K562 (cell line): ENCODE data around the gene RPS6KL1. TPM values are rescaled to one million over a fixed set of nuclear protein-coding genes. Genes with fewer than 3 reads are reported as not detected.
A peak's percentile ranks its signal among the peaks of the same experiment; 100 is the strongest.

ENCODE experiments used
- ATAC-seq: fragments of 200-7000 bp; cut with Tn5 transposase; 3 replicates; pipeline ENCODE4 v1.9.1; 2020; ENCODE audit warnings: moderate library complexity
- BruUV-seq: library from RNA; stranded (reverse); fragments of 400-500 nt; replicated peaks from 2 replicates; lab custom pipeline; 2021; lab: Mats Ljungman, UMichigan
- CTCF ChIA-PET: fragments of 300-600 bp; formaldehyde crosslinking; extraction: SDS; loops from one replicate; lab custom pipeline; 2021; ENCODE audit warnings: low intra/inter-chr PET ratio; lab: Yijun Ruan, JAX
- POLR2A ChIA-PET: fragments of 300-600, 350-650 bp; sonication (Branson Sonifier 250); formaldehyde crosslinking; extraction: SDS; loops from one replicate; lab custom pipeline; 2021; ENCODE audit warnings: antibody characterized with exemption, inconsistent platforms; lab: Yijun Ruan, JAX
- DNase-seq, 4 experiments: peaks; one replicate each; pipeline versions ENCODE4 v3.0.0 to v3.0.0-alpha.2; 2011 to 2018; ENCODE audit warnings: low spot score in 3 of 4, mixed read lengths in 3 of 4; ENCODE audit errors: extremely low read depth in 1 of 4
- FAIRE-seq: peaks from 2 replicates; lab custom pipeline; 2011; peaks lifted over from hg19 to GRCh38; lab: Jason Lieb, UNC
- H2AFZ ChIP-seq: 2 replicates; pipeline ENCODE4 v1.6.0; 2011; ENCODE audit warnings: low read depth, low read length, control low read depth, inconsistent platforms
- H3K27ac ChIP-seq: fragments of 200-600 bp; 3 replicates; pipeline ENCODE4 v1.8.0; 2011; ENCODE audit warnings: low read depth, mild to moderate bottlenecking, control low read depth, inconsistent platforms, low read length, moderate library complexity, mixed read lengths; ENCODE audit errors: extremely low read depth
- H3K27me3 ChIP-seq, 2 experiments: fragments of 300-600 bp in 1 of 2; 2 replicates in 1 of 2; 3 replicates in 1 of 2; pipeline versions ENCODE4 v1.6.0 to v1.8.0; 2011; ENCODE audit warnings: inconsistent platforms in 2 of 2, low read length in 2 of 2, mild to moderate bottlenecking in 1 of 2, mixed read lengths in 1 of 2, moderate library complexity in 1 of 2; ENCODE audit not compliant: control insufficient read depth in 2 of 2, insufficient read depth in 2 of 2
- H3K36me3 ChIP-seq: fragments of 300-600 bp; 3 replicates; pipeline ENCODE4 v1.8.0; 2011; ENCODE audit warnings: mild to moderate bottlenecking, low read length, inconsistent platforms; ENCODE audit not compliant: control insufficient read depth, insufficient read depth
- H3K4me1 ChIP-seq, 2 experiments: fragments of 200-600 bp in 1 of 2; replicated peaks in 1 of 2; 2 replicates in 1 of 2; 3 replicates in 1 of 2; pipeline versions ENCODE4 v1.5.1 to v1.8.0; 2011; ENCODE audit warnings: inconsistent platforms in 2 of 2, low read length in 2 of 2, mild to moderate bottlenecking in 1 of 2, mixed read lengths in 1 of 2, moderate library complexity in 1 of 2; ENCODE audit not compliant: control insufficient read depth in 2 of 2, insufficient read depth in 2 of 2
- H3K4me2 ChIP-seq: 2 replicates; pipeline ENCODE4 v1.6.1; 2011; ENCODE audit warnings: low read length, control low read depth, inconsistent platforms, mixed read lengths; ENCODE audit not compliant: insufficient read depth
- H3K4me3 ChIP-seq: fragments of 200-600 bp; sonication (generic), shearing (Covaris generic); 2 replicates; pipeline ENCODE4 v1.5.1; 2016; ENCODE audit warnings: control low read depth, inconsistent platforms
- H3K79me2 ChIP-seq: fragments of 200-600 bp; 3 replicates; pipeline ENCODE4 v1.8.0; 2011; ENCODE audit warnings: low read length, inconsistent platforms; ENCODE audit not compliant: control insufficient read depth, insufficient read depth
- H3K9ac ChIP-seq, 2 experiments: 2 replicates each; pipeline versions ENCODE4 v1.6.0 to v1.6.1; 2011; ENCODE audit warnings: low read depth in 2 of 2, low read length in 2 of 2, control low read depth in 1 of 2, inconsistent platforms in 1 of 2, mild to moderate bottlenecking in 1 of 2, mixed read lengths in 1 of 2; ENCODE audit not compliant: insufficient read depth in 1 of 2
- H3K9me1 ChIP-seq: one replicate; pipeline ENCODE4 v1.6.0; 2011; ENCODE audit warnings: inconsistent platforms, mild to moderate bottlenecking, low read length, moderate library complexity; ENCODE audit not compliant: control insufficient read depth, insufficient read depth
- H3K9me3 ChIP-seq: replicated peaks from 2 replicates; pipeline ENCODE4 v1.5.1; 2011; ENCODE audit warnings: low read depth, low read length, inconsistent platforms; ENCODE audit not compliant: control insufficient read depth, insufficient read depth
- H4K20me1 ChIP-seq: replicated peaks from 2 replicates; pipeline ENCODE4 v1.6.1; 2011; ENCODE audit warnings: low read length, inconsistent platforms, mixed read lengths; ENCODE audit not compliant: control insufficient read depth, insufficient read depth
- NCOR1 ChIP-seq: fragments of 450-650 bp; IDR thresholded peaks from 2 replicates; pipeline ENCODE4 v1.6.1; 2016; ENCODE audit warnings: mild to moderate bottlenecking, moderate library complexity
- PRMT5 ChIP-seq: sonication (generic); formaldehyde crosslinking; IDR thresholded peaks from 2 replicates; pipeline ENCODE4 v1.5.0; 2020; ENCODE audit warnings: missing genetic modification reagents
- RBM14 ChIP-seq: fragments of 200-400 bp; formaldehyde crosslinking; IDR thresholded peaks from 2 replicates; pipeline ENCODE4 v1.6.1; 2018; ENCODE audit warnings: low read depth, mild to moderate bottlenecking, low read length, moderate library complexity, borderline replicate concordance; ENCODE audit not compliant: insufficient read depth
- RUNX1 ChIP-seq: sonication (generic); IDR thresholded peaks from 2 replicates; pipeline ENCODE4 v1.6.1; 2016; ENCODE audit warnings: antibody characterized with exemption, low read depth
- TCF7 ChIP-seq: sonication (generic); IDR thresholded peaks from 2 replicates; pipeline ENCODE4 v1.6.1; 2016; ENCODE audit warnings: antibody characterized with exemption, borderline replicate concordance
- TEAD1 ChIP-seq, 2 experiments: fragments of 450-650 bp in 1 of 2; sonication (generic) in 1 of 2; formaldehyde crosslinking; IDR thresholded peaks; 2 replicates each; pipeline versions ENCODE4 v1.4.0 to v1.8.0; 2020 to 2022; ENCODE audit warnings: mild to moderate bottlenecking in 2 of 2, missing genetic modification reagents in 1 of 2
- ZBTB17 ChIP-seq: fragments of 450-650 bp; formaldehyde crosslinking; IDR thresholded peaks from 2 replicates; pipeline ENCODE4 v1.4.0; 2020; ENCODE audit warnings: mild to moderate bottlenecking
- ZKSCAN1 ChIP-seq: fragments of 150-350 bp; IDR thresholded peaks from 2 replicates; pipeline ENCODE4 v1.6.1; 2016; ENCODE audit warnings: low read depth, low read length
- WGBS: fragments of 100-300 bp; shearing (Covaris generic); methylation state at CpG from one replicate; pipeline ENCODE4 v1.1.6; 2016; ENCODE audit warnings: low coverage, mixed read lengths; ENCODE audit not compliant: insufficient coverage; ENCODE audit errors: missing lambda C conversion rate; 5-methylcytosine and 5-hydroxymethylcytosine counted together
- in situ Hi-C: fragments of 300-500 bp; cut with MboI; formaldehyde crosslinking; loops from 4 replicates; pipeline ENCODE4 v1.15.0; 2018; ENCODE audit warnings: inconsistent platforms, mixed read lengths
- intact Hi-C: fragments of 100-400 bp; cut with micrococcal nuclease; formaldehyde crosslinking; loops from 2 replicates; pipeline ENCODE4 v1.14.2; 2022
- polyA plus RNA-seq, 8 experiments: library from polyadenylated mRNA; depleted of rRNA in 4 of 8; stranded (reverse) in 5 of 8; unstranded in 3 of 8; fragments of >200 nt; fragmentation: Nextera tagmentation in 2 of 8; fragmentation: Illumina TruSeq in 1 of 8; extraction: Ambion mirVana in 2 of 8; extraction: Trizol in 1 of 8; gene quantifications; 2 replicates each; pipeline versions ENCODE4 v1.2.1 to v1.2.3, GENCODE V29; 2011 to 2014; ENCODE audit warnings: inconsistent platforms in 1 of 8, missing spikeins in 1 of 8
- total RNA-seq, 7 experiments: library from RNA; depleted of rRNA in 6 of 7; stranded (reverse); fragments of >200 nt in 6 of 7; fragmentation: Illumina TruSeq in 2 of 7; extraction: Trizol in 2 of 7; gene quantifications; 2 replicates each; pipeline versions ENCODE4 v1.2.1 to v1.2.3, GENCODE V29; 2011 to 2021; ENCODE audit warnings: low replicate concordance in 1 of 7
- TF ChIP-seq, protein P1 (sequence below): fragments of 450-650 bp; IDR thresholded peaks from 2 replicates; pipeline ENCODE4 v1.6.1; 2017; ENCODE audit warnings: antibody characterized with exemption, mild to moderate bottlenecking

RPS6KL1 gene
- total and polyA plus RNA-seq, 9 of the 15 experiments (the other 6 are each of a cell fraction or from before 2014, with no cell fraction given) = 0.91 to 15.5 (median 8.1) TPM

DNA sequence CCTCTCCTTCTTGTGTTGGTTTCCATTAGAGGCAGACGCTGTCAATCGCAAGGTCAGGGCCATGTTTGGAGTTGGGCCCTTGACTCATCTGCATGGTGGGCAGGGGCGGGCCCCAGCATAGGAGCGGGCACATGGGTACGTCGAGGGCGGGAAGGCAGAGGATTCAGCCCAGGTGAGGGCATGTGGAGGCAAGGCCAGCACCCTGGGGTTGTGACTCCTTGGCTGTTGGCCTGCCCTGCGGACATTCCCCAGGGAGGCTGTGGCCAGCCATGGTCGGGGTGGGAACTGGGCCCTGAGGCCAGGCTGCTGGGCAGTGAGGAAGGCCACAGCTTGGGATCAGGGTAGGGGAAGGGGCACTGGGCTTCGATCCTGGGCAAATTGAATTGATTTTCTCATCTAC is 10.3 kb downstream of the RPS6KL1 start:
- intact Hi-C loops (loop anchor here (10.0 kb wide), 1 partner anchor 392 kb away; no protein-coding TSS in a partner anchor), in situ Hi-C loops (loop anchor here (10.0 kb wide), 1 partner anchor 162 kb away; no protein-coding TSS in a partner anchor)
- Histone ChIP-seq H3K79me2 (no peaks in the 10 kb centered on the region), H4K20me1 (no peaks in the 10 kb centered on the region), H3K27ac (no peak overlapping the region), H3K4me2 (no peak overlapping the region), H3K4me3 (no peak overlapping the region), H3K27me3 (no peaks in the 10 kb centered on the region), H3K4me1 (peaks cover 6 to 28% of the 10 kb centered on the region in 2 experiments; a peak in 2 of 5 replicates), H3K9me1 (no peaks in the 10 kb centered on the region), H3K36me3 (no peaks in the 10 kb centered on the region), H3K9me3 (no peaks in the 10 kb centered on the region), H2AFZ (no peak overlapping the region), H3K9ac (0 out of 4 replicates have a peak overlapping the region, but pooled peaks of 1 of the 2 experiments have one; percentile 26)
- 82% methylated on average over 7 of the region's 10 CpGs for WGBS
- TF ChIP-seq TCF7 (no peak), RUNX1 (no peak), TEAD1 (CRISPR knock-in tag; IDR thresholded peaks at IDR 0.05) (no peak), NCOR1 (no peak), ZKSCAN1 (no peak), RBM14 (no peak), ZBTB17 (CRISPR knock-in tag) (no peak), PRMT5 (no peak)
- TF ChIP-seq, protein P1, sequence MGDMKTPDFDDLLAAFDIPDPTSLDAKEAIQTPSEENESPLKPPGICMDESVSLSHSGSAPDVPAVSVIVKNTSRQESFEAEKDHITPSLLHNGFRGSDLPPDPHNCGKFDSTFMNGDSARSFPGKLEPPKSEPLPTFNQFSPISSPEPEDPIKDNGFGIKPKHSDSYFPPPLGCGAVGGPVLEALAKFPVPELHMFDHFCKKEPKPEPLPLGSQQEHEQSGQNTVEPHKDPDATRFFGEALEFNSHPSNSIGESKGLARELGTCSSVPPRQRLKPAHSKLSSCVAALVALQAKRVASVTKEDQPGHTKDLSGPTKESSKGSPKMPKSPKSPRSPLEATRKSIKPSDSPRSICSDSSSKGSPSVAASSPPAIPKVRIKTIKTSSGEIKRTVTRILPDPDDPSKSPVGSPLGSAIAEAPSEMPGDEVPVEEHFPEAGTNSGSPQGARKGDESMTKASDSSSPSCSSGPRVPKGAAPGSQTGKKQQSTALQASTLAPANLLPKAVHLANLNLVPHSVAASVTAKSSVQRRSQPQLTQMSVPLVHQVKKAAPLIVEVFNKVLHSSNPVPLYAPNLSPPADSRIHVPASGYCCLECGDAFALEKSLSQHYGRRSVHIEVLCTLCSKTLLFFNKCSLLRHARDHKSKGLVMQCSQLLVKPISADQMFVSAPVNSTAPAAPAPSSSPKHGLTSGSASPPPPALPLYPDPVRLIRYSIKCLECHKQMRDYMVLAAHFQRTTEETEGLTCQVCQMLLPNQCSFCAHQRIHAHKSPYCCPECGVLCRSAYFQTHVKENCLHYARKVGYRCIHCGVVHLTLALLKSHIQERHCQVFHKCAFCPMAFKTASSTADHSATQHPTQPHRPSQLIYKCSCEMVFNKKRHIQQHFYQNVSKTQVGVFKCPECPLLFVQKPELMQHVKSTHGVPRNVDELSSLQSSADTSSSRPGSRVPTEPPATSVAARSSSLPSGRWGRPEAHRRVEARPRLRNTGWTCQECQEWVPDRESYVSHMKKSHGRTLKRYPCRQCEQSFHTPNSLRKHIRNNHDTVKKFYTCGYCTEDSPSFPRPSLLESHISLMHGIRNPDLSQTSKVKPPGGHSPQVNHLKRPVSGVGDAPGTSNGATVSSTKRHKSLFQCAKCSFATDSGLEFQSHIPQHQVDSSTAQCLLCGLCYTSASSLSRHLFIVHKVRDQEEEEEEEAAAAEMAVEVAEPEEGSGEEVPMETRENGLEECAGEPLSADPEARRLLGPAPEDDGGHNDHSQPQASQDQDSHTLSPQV = no peak
- ChIA-PET POLR2A (interaction anchor here (0.8 kb wide), 1 partner anchor 205 kb away, joined by 3 read pairs; no protein-coding TSS in a partner anchor), CTCF (no interaction called here)
- DNase-seq (no peak), ATAC-seq (no peak), FAIRE-seq (no peak)
- BruUV-seq = no TSS peak
